PC-3 (cell line): ENCODE data around the gene MITF. TPM values are rescaled to one million over a fixed set of nuclear protein-coding genes. Genes with fewer than 3 reads are reported as not detected.

ENCODE experiments used
- ATAC-seq: fragments of 200-7000 bp; cut with Tn5 transposase; 2 replicates; pipeline ENCODE4 v1.9.1; 2020; ENCODE audit warnings: mild to moderate bottlenecking, moderate library complexity
- BruUV-seq: library from RNA; stranded (reverse); fragments of 400-500 nt; replicated peaks from 2 replicates; lab custom pipeline; 2021; lab: Mats Ljungman, UMichigan
- CTCF ChIA-PET: fragments of 300-600 bp; sonication (Branson Sonifier 250); formaldehyde crosslinking; loops from one replicate; lab custom pipeline; 2022; ENCODE audit warnings: antibody characterized with exemption; lab: Charles Lee
- POLR2A ChIA-PET: fragments of 300-600 bp; sonication (Branson Sonifier 250); formaldehyde crosslinking; loops from one replicate; lab custom pipeline; 2022; ENCODE audit warnings: antibody characterized with exemption; ENCODE audit not compliant: unreplicated experiment; lab: Charles Lee
- DNase-seq: peaks from one replicate; pipeline ENCODE4 v3.0.0-alpha.2; 2015
- H2AFZ ChIP-seq: fragments of 300-600 bp; sonication (generic); 2 replicates; pipeline ENCODE4 v1.6.0; 2016; ENCODE audit warnings: antibody characterized with exemption, low read length
- H3F3A ChIP-seq: fragments of 300-600 bp; sonication (generic); one replicate; pipeline ENCODE4 v1.6.0; 2017; ENCODE audit warnings: antibody characterized with exemption, low read length, control low read depth, mild to moderate bottlenecking; ENCODE audit not compliant: unreplicated experiment
- H3K27ac ChIP-seq: fragments of 300-600 bp; sonication (generic); 2 replicates; pipeline ENCODE4 v1.5.1; 2016; ENCODE audit warnings: mild to moderate bottlenecking, low read length
- H3K27me3 ChIP-seq: fragments of 300-600 bp; sonication (generic); 2 replicates; pipeline ENCODE4 v1.6.1; 2016; ENCODE audit warnings: low read length, mixed read lengths
- H3K36me3 ChIP-seq: fragments of 300-600 bp; sonication (generic); 2 replicates; pipeline ENCODE4 v1.6.1; 2016; ENCODE audit warnings: low read depth, mixed run types, low read length, mixed read lengths
- H3K4me1 ChIP-seq: fragments of 300-600 bp; sonication (generic); 2 replicates; pipeline ENCODE4 v1.5.1; 2016; ENCODE audit warnings: low read length; ENCODE audit not compliant: insufficient read depth
- H3K4me2 ChIP-seq: fragments of 300-600 bp; sonication (generic); 2 replicates; pipeline ENCODE4 v1.6.0; 2016; ENCODE audit warnings: low read length
- H3K4me3 ChIP-seq: fragments of 300-600 bp; sonication (generic); 2 replicates; pipeline ENCODE4 v1.5.1; 2016; ENCODE audit warnings: mild to moderate bottlenecking, low read length, mixed read lengths
- H3K79me2 ChIP-seq: fragments of 300-600 bp; sonication (generic); 2 replicates; pipeline ENCODE4 v1.6.1; 2017; ENCODE audit warnings: low read length, mixed read lengths
- H3K9ac ChIP-seq: fragments of 300-600 bp; sonication (generic); 2 replicates; pipeline ENCODE4 v1.6.0; 2016; ENCODE audit warnings: mild to moderate bottlenecking, low read length
- H3K9me2 ChIP-seq: fragments of 300-600 bp; sonication (generic); replicated peaks from 2 replicates; pipeline ENCODE4 v1.6.1; 2016; ENCODE audit warnings: mixed run types, low read length, mixed read lengths
- H3K9me3 ChIP-seq: fragments of 300-600 bp; sonication (generic); 2 replicates; pipeline ENCODE4 v1.6.1; 2016; ENCODE audit warnings: low read length, mixed read lengths
- H4K20me1 ChIP-seq: fragments of 300-600 bp; sonication (generic); 2 replicates; pipeline ENCODE4 v1.6.1; 2016; ENCODE audit warnings: low read length, mixed read lengths
- EZH2 ChIP-seq: fragments of 300-600 bp; sonication (generic); IDR thresholded peaks from one replicate; pipeline ENCODE4 v1.6.1; 2017; ENCODE audit warnings: antibody characterized with exemption, mild to moderate bottlenecking, low read length; ENCODE audit not compliant: unreplicated experiment
- EZH2phosphoT487 ChIP-seq: fragments of 300-600 bp; sonication (generic); IDR thresholded peaks from 2 replicates; pipeline ENCODE4 v1.6.1; 2018; ENCODE audit warnings: mild to moderate bottlenecking, antibody characterized with exemption, low read length, borderline replicate concordance
- intact Hi-C: fragments of 100-400 bp; cut with micrococcal nuclease; formaldehyde crosslinking; loops from 2 replicates; pipeline ENCODE4 v1.9.0; 2023
- total RNA-seq: library from RNA; depleted of rRNA; stranded (reverse); fragments of >200 nt; gene quantifications from 2 replicates; pipeline ENCODE4 v1.2.3, GENCODE V29; 2014
- TF ChIP-seq, protein P1 (sequence below): fragments of 300-600 bp; sonication (generic); conservative IDR thresholded peaks from 2 replicates; pipeline ENCODE4 v1.5.1; 2017; ENCODE audit warnings: antibody characterized with exemption, low read depth, mild to moderate bottlenecking, low read length

Gene MITF
- total RNA-seq, 1 experiment from 2014 or later: 7.6 TPM

GRCh38 chr3:69867941-69868505, 128.8 kb downstream of the MITF start:
- no peak overlapping the region for H3K4me3 ChIP-seq
- no peak overlapping the region for H3K4me2 ChIP-seq
- peaks cover 12% of the 10 kb centered on the region; the same call in 1 of the 2 replicates for H3K79me2 ChIP-seq
- H3K9me2 ChIP-seq: no peaks in the 10 kb centered on the region
- TF ChIP-seq EZH2phosphoT487 (no peak), EZH2 (no peak)
- TF ChIP-seq, protein P1, sequence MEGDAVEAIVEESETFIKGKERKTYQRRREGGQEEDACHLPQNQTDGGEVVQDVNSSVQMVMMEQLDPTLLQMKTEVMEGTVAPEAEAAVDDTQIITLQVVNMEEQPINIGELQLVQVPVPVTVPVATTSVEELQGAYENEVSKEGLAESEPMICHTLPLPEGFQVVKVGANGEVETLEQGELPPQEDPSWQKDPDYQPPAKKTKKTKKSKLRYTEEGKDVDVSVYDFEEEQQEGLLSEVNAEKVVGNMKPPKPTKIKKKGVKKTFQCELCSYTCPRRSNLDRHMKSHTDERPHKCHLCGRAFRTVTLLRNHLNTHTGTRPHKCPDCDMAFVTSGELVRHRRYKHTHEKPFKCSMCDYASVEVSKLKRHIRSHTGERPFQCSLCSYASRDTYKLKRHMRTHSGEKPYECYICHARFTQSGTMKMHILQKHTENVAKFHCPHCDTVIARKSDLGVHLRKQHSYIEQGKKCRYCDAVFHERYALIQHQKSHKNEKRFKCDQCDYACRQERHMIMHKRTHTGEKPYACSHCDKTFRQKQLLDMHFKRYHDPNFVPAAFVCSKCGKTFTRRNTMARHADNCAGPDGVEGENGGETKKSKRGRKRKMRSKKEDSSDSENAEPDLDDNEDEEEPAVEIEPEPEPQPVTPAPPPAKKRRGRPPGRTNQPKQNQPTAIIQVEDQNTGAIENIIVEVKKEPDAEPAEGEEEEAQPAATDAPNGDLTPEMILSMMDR: no peak
- POLR2A ChIA-PET: interaction anchor here (0.7 kb wide), 1 partner anchor 13 kb away, joined by 4 read pairs; no protein-coding TSS in a partner anchor
- H4K20me1 ChIP-seq: no peaks in the 10 kb centered on the region
- no peak overlapping the region for H2AFZ ChIP-seq
- H3K9ac ChIP-seq: no peak overlapping the region
- DNase-seq (no peak), ATAC-seq (no peak)
- H3K4me1 ChIP-seq: peaks cover 54% of the 10 kb centered on the region
- no peaks in the 10 kb centered on the region for H3K36me3 ChIP-seq
- BruUV-seq: no TSS peak
- no peaks in the 10 kb centered on the region for H3K9me3 ChIP-seq
- intact Hi-C loops: loop anchor here (5.0 kb wide), 1 partner anchor 49 kb away; no protein-coding TSS in a partner anchor
- no peaks in the 10 kb centered on the region for H3F3A ChIP-seq
- H3K27ac ChIP-seq: peak overlapping the region; percentile 77
- H3K27me3 ChIP-seq: no peaks in the 10 kb centered on the region
- CTCF ChIA-PET: no interaction called here

- POLR2A ChIA-PET: no interaction called here
- intact Hi-C loops: loop anchor here (5.0 kb wide), 1 partner anchor 48 kb away; no protein-coding TSS in a partner anchor
- Histone ChIP-seq H3K4me1 (peaks cover 47% of the 10 kb centered on the region), H4K20me1 (no peaks in the 10 kb centered on the region), H3K4me3 (no peak overlapping the region), H3K4me2 (no peak overlapping the region), H3F3A (no peaks in the 10 kb centered on the region), H3K9ac (no peak overlapping the region), H3K79me2 (peaks cover 12% of the 10 kb centered on the region; the same call in 1 of the 2 replicates), H3K27ac (peak overlapping the region; percentile 77), H3K27me3 (no peaks in the 10 kb centered on the region), H3K9me2 (no peaks in the 10 kb centered on the region), H3K9me3 (no peaks in the 10 kb centered on the region), H2AFZ (no peak overlapping the region), H3K36me3 (no peaks in the 10 kb centered on the region)
- CTCF ChIA-PET: interaction anchor here (0.5 kb wide), 1 partner anchor 406 kb away, joined by 4 read pairs; no protein-coding TSS in a partner anchor
- no TSS peak for BruUV-seq
- no peak for TF ChIP-seq EZH2phosphoT487
- TF ChIP-seq EZH2: no peak
- TF ChIP-seq, protein P1: no peak
- ATAC-seq (peak; percentile 64), DNase-seq (peak; percentile 48)
Measured at GRCh38 chr3:69868841-69869420, 129.7 kb downstream of the MITF start.
